HepG2 (cell line): ENCODE results near the gene ZC3H7B. TPM values are rescaled to one million over a fixed set of nuclear protein-coding genes. Genes with fewer than 3 reads are reported as not detected.

Source experiments
- ATAC-seq: fragments of 200-7000 bp; cut with Tn5 transposase; 3 replicates; pipeline ENCODE4 v1.9.1; 2020; ENCODE audit warnings: mild to moderate bottlenecking, moderate library complexity
- BruUV-seq: library from RNA; stranded (reverse); fragments of 400-500 nt; replicated peaks from 2 replicates; lab custom pipeline; 2021; lab: Mats Ljungman, UMichigan
- CTCF ChIA-PET: fragments of 300-600 bp; formaldehyde crosslinking; extraction: SDS; loops from one replicate; lab custom pipeline; 2021; ENCODE audit warnings: low total read pairs, inconsistent platforms, low intra/inter-chr PET ratio; lab: Yijun Ruan, JAX
- POLR2A ChIA-PET: fragments of 350-600 bp; sonication (Branson Sonifier 250); formaldehyde crosslinking; loops from one replicate; lab custom pipeline; 2020; ENCODE audit warnings: antibody characterized with exemption, inconsistent platforms; lab: Yijun Ruan, JAX
- DNase-seq: peaks from one replicate; pipeline ENCODE4 v3.0.0-alpha.2; 2015; ENCODE audit warnings: low spot score
- FAIRE-seq: peaks from 3 replicates; lab custom pipeline; 2011; peaks lifted over from hg19 to GRCh38; lab: Jason Lieb, UNC
- H2AFZ ChIP-seq: one replicate; pipeline ENCODE4 v1.6.1; 2011; ENCODE audit warnings: low read length, inconsistent platforms
- H3K27ac ChIP-seq: fragments of 300-600 bp; 3 replicates; pipeline ENCODE4 v1.8.0; 2011; ENCODE audit warnings: mixed run types, mild to moderate bottlenecking, mixed read lengths, low read length, inconsistent platforms; ENCODE audit not compliant: insufficient read depth; ENCODE audit errors: extremely low read length
- H3K27me3 ChIP-seq, 2 experiments: fragments of 200-600 bp in 1 of 2; 2 replicates in 1 of 2; 3 replicates in 1 of 2; pipeline versions ENCODE4 v1.6.0 to v1.8.0; 2011; ENCODE audit warnings: low read length in 2 of 2, mild to moderate bottlenecking in 2 of 2, moderate library complexity in 2 of 2, inconsistent platforms in 1 of 2; ENCODE audit not compliant: insufficient read depth in 2 of 2, control insufficient read depth in 1 of 2
- H3K36me3 ChIP-seq, 2 experiments: fragments of 200-600 bp in 1 of 2; replicated peaks in 1 of 2; 2 replicates in 1 of 2; 3 replicates in 1 of 2; pipeline versions ENCODE4 v1.5.1 to v1.8.0; 2011; ENCODE audit warnings: low read length in 2 of 2, inconsistent platforms in 1 of 2; ENCODE audit not compliant: insufficient read depth in 2 of 2, control insufficient read depth in 1 of 2
- H3K4me1 ChIP-seq: 2 replicates; pipeline ENCODE4 v1.5.1; 2012; ENCODE audit warnings: low read length, inconsistent platforms; ENCODE audit not compliant: insufficient read depth
- H3K4me2 ChIP-seq: 2 replicates; pipeline ENCODE4 v1.6.0; 2011; ENCODE audit warnings: low read depth, low read length, inconsistent platforms
- H3K4me3 ChIP-seq, 3 experiments: fragments of 200-600 bp in 1 of 3; sonication (generic), shearing (Covaris generic) in 1 of 3; replicated peaks in 1 of 3; 2 replicates each; pipeline ENCODE4 v1.5.1; 2011 to 2016; ENCODE audit warnings: low read length in 3 of 3, inconsistent platforms in 2 of 3, low read depth in 2 of 3, mild to moderate bottlenecking in 2 of 3, control low read depth in 1 of 3, mixed read lengths in 1 of 3; ENCODE audit not compliant: insufficient read depth in 1 of 3
- H3K79me2 ChIP-seq: one replicate; pipeline ENCODE4 v1.6.1; 2011; ENCODE audit warnings: low read length, inconsistent platforms; ENCODE audit not compliant: insufficient read depth
- H3K9ac ChIP-seq: 2 replicates; pipeline ENCODE4 v1.6.0; 2011; ENCODE audit warnings: mild to moderate bottlenecking, low read depth, low read length, inconsistent platforms; ENCODE audit not compliant: insufficient read depth
- H3K9me3 ChIP-seq: 2 replicates; pipeline ENCODE4 v1.5.1; 2012; ENCODE audit warnings: mild to moderate bottlenecking, low read length
- H4K20me1 ChIP-seq: 2 replicates; pipeline ENCODE4 v1.6.0; 2011; ENCODE audit warnings: inconsistent platforms, mild to moderate bottlenecking, low read length, moderate library complexity; ENCODE audit not compliant: insufficient read depth
- AGO2 ChIP-seq: fragments of 200-400 bp; formaldehyde crosslinking; optimal IDR thresholded peaks from 2 replicates; pipeline ENCODE3; 2017; ENCODE audit warnings: mild to moderate bottlenecking, low read depth, low read length, moderate library complexity
- CEBPB ChIP-seq: IDR thresholded peaks from 2 replicates; pipeline ENCODE4 v1.6.1; 2011; ENCODE audit warnings: low read depth, low read length, improper control_type of control experiment, borderline replicate concordance
- KDM2A ChIP-seq: sonication (generic); formaldehyde crosslinking; IDR thresholded peaks from 2 replicates; pipeline ENCODE4 v1.4.0; 2020; ENCODE audit warnings: low read depth, missing genetic modification reagents, borderline replicate concordance
- RAD51 ChIP-seq: fragments of 450-650 bp; IDR thresholded peaks from 2 replicates; pipeline ENCODE4 v1.6.1; 2016; ENCODE audit warnings: borderline replicate concordance
- ZBTB38 ChIP-seq: sonication (generic); formaldehyde crosslinking; IDR thresholded peaks from 2 replicates; pipeline ENCODE4 v1.5.1; 2020; ENCODE audit warnings: mild to moderate bottlenecking, missing genetic modification reagents
- ZNF138 ChIP-seq: sonication (generic); formaldehyde crosslinking; IDR thresholded peaks from 2 replicates; pipeline ENCODE4 v1.5.0; 2020; ENCODE audit warnings: mild to moderate bottlenecking, low read depth, missing genetic modification reagents
- ZNF550 ChIP-seq: sonication (generic); formaldehyde crosslinking; IDR thresholded peaks from 2 replicates; pipeline ENCODE4 v1.4.0; 2020; ENCODE audit warnings: mild to moderate bottlenecking, missing genetic modification reagents, borderline replicate concordance
- ZNF749 ChIP-seq: sonication (generic); formaldehyde crosslinking; IDR thresholded peaks from 2 replicates; pipeline ENCODE4 v1.8.0; 2022; ENCODE audit warnings: mild to moderate bottlenecking, missing genetic modification reagents, moderate library complexity, borderline replicate concordance
- ZNF768 ChIP-seq: sonication (generic); formaldehyde crosslinking; IDR thresholded peaks from 2 replicates; pipeline ENCODE4 v1.4.0; 2020; ENCODE audit warnings: missing genetic modification reagents
- WGBS: methylation state at CpG from one replicate; pipeline ENCODE4 v1.1.6; 2017; ENCODE audit warnings: low lambda C conversion rate; 5-methylcytosine and 5-hydroxymethylcytosine counted together
- in situ Hi-C: cut with HindIII; loops from 2 replicates; pipeline ENCODE4 v1.10.0; 2017; ENCODE audit warnings: low pct_unique_long_range_greater_than_20kb; ENCODE audit not compliant: extremely low pct_ligation_motif_present
- intact Hi-C: fragments of 100-400 bp; cut with micrococcal nuclease; formaldehyde crosslinking; loops from one replicate; pipeline ENCODE4 v1.10.0; 2022; ENCODE audit not compliant: unreplicated experiment
- polyA plus RNA-seq, 8 experiments: library from polyadenylated mRNA; depleted of rRNA in 3 of 8; stranded (reverse) in 7 of 8; unstranded in 1 of 8; fragments of >200 nt; fragmentation: Illumina TruSeq in 4 of 8; extraction: Trizol in 4 of 8; gene quantifications; 2 replicates each; pipeline versions ENCODE4 v1.2.1 to v1.2.3, GENCODE V29; 2011 to 2016; ENCODE audit warnings: low read depth in 4 of 8, missing spikeins in 1 of 8, mixed read lengths in 1 of 8; ENCODE audit not compliant: insufficient read depth in 1 of 8
- total RNA-seq, 5 experiments: library from RNA; depleted of rRNA; stranded (reverse); fragments of >200 nt; fragmentation: Illumina TruSeq; extraction: Trizol; gene quantifications; 2 replicates each; pipeline ENCODE4 v1.2.3, GENCODE V29; 2016; ENCODE audit warnings: low read depth in 1 of 5
- TF ChIP-seq, protein P1 (sequence below): sonication (generic); formaldehyde crosslinking; IDR thresholded peaks from 2 replicates; pipeline ENCODE4 v1.5.0; 2020; ENCODE audit warnings: missing genetic modification reagents, mild to moderate bottlenecking, borderline replicate concordance

The ZC3H7B gene
- total and polyA plus RNA-seq, 2 of the 13 experiments (the other 11 are each of a cell fraction or from before 2014, with no cell fraction given), result 26.4 to 37.2 TPM

DNA sequence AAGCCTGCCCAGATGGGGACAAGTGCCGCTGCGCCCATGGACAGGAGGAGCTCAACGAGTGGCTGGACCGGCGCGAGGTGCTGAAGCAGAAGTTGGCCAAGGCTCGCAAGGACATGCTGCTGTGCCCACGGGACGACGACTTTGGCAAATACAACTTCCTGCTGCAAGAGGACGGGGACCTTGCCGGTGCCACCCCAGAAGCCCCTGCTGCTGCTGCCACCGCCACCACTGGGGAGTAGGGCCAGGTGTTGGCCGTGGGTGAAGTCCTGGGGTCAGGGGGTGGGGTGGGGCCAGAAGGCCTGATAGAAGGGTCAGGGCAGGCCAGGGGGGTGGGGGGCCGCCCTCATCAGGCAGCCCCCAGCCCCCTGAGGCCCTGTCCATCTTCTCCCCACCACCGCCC, 55.9 kb downstream of the ZC3H7B start:
- Histone ChIP-seq H2AFZ (no peak overlapping the region), H3K4me1 (peaks cover 21% of the 10 kb centered on the region), H3K9me3 (no peaks in the 10 kb centered on the region), H4K20me1 (no peaks in the 10 kb centered on the region), H3K4me2 (no peak overlapping the region), H3K27me3 (no peaks in the 10 kb centered on the region), H3K9ac (no peak overlapping the region), H3K36me3 (peaks cover 20 to 52% of the 10 kb centered on the region in 2 experiments), H3K27ac (no peak overlapping the region), H3K79me2 (no peaks in the 10 kb centered on the region), H3K4me3 (no peak overlapping the region)
- in situ Hi-C loops (no loop called here), intact Hi-C loops (no loop called here)
- ChIA-PET POLR2A (interaction anchor here (1.9 kb wide), 1 partner anchor 24 kb away, joined by 9 read pairs; the partner anchor contains the start of gene TEF), CTCF (no interaction called here)
- no CpG with 5 or more reads among the region's 16 CpGs for WGBS
- TF ChIP-seq, protein P1, sequence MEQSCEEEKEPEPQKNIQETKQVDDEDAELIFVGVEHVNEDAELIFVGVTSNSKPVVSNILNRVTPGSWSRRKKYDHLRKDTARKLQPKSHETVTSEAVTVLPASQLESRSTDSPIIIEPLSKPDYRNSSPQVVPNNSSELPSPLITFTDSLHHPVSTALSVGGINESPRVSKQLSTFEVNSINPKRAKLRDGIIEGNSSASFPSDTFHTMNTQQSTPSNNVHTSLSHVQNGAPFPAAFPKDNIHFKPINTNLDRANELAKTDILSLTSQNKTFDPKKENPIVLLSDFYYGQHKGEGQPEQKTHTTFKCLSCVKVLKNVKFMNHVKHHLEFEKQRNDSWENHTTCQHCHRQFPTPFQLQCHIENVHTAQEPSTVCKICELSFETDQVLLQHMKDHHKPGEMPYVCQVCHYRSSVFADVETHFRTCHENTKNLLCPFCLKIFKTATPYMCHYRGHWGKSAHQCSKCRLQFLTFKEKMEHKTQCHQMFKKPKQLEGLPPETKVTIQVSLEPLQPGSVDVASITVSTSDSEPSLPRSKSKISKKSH (CRISPR knock-in tag), result no peak
- TF ChIP-seq ZNF550 (CRISPR knock-in tag), result no peak
- TF ChIP-seq KDM2A (CRISPR knock-in tag), result no peak
- TF ChIP-seq CEBPB, result no peak
- no peak for TF ChIP-seq ZNF768 (CRISPR knock-in tag)
- no TSS peak for BruUV-seq
- FAIRE-seq, result no peak
- ATAC-seq, result no peak
- DNase-seq, result no peak

DNA sequence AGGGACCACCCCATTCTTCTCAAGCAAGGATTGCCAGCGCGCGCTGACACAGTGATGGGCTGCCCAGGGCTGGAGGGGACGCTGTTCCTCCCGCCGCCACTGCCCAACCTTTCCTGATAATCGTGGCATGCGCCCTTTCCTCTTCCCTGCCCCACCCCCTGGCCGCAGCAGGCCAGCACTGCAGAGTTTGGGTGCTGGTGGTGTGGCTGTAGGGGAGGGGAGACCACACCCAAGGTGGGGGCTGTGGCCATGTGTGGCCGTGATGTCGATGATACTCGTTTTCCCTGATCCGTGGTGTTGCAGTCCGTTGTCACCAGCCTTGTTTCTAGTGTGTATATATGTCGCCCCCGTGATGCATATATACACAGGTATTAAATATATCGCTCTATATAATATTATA, 57.6 kb downstream of the ZC3H7B start:
- no peak for FAIRE-seq
- no peak for ATAC-seq
- Histone ChIP-seq H3K4me2 (no peak overlapping the region), H3K79me2 (no peaks in the 10 kb centered on the region), H4K20me1 (no peaks in the 10 kb centered on the region), H3K4me3 (no peak overlapping the region), H3K36me3 (peaks cover 17 to 40% of the 10 kb centered on the region in 2 experiments; a peak in 4 of 5 replicates), H3K9ac (no peak overlapping the region), H3K27ac (peak overlapping the region; percentile 42)
- BruUV-seq, result no TSS peak
- intact Hi-C loops, result no loop called here
- POLR2A ChIA-PET, result interaction anchor here (1.9 kb wide), 1 partner anchor 22 kb away, joined by 9 read pairs; the partner anchor contains the start of gene TEF
- 96% methylated on average over 17 of the region's 17 CpGs for WGBS
- in situ Hi-C loops, result no loop called here
- TF ChIP-seq RAD51, result no peak
- peak; percentile 56 for TF ChIP-seq AGO2
- no peak for TF ChIP-seq ZNF138 (CRISPR knock-in tag)
- no peak for TF ChIP-seq ZNF749 (CRISPR knock-in tag)
- peak; percentile 61; the same call in 1 of the 2 replicates for TF ChIP-seq ZBTB38 (CRISPR knock-in tag)
- TF ChIP-seq, all 625 proteins: peak for 2
- Histone ChIP-seq H2AFZ (no peak overlapping the region), H3K4me1 (peaks cover 28% of the 10 kb centered on the region), H3K27me3 (no peaks in the 10 kb centered on the region), H3K9me3 (no peaks in the 10 kb centered on the region)
- CTCF ChIA-PET, result no interaction called here
- no peak for DNase-seq
